Ectodermal cell (in vitro differentiated cells): ENCODE measurements around the gene ZNF600. TPM values are rescaled to one million over a fixed set of nuclear protein-coding genes. Genes with fewer than 3 reads are reported as not detected.
A peak's percentile ranks its signal among the peaks of the same experiment; 100 is the strongest.
"Not testable (repeated sequence)": the region's sequence is repeated elsewhere in the genome, so short reads cannot be mapped to it uniquely, and the experiment has no call there.

Experiments
- H3K27ac ChIP-seq: 2 replicates; pipeline ENCODE4 v1.7.0; 2013; ENCODE audit warnings: mild to moderate bottlenecking, low read depth, low read length; ENCODE audit not compliant: insufficient read depth, poor library complexity, severe bottlenecking
- H3K27me3 ChIP-seq: 2 replicates; pipeline ENCODE4 v1.7.0; 2013; ENCODE audit warnings: mild to moderate bottlenecking, low read length; ENCODE audit not compliant: insufficient read depth, control insufficient read depth, poor library complexity, severe bottlenecking
- H3K36me3 ChIP-seq: one replicate; pipeline ENCODE4 v1.7.0; 2013; ENCODE audit warnings: low read length; ENCODE audit not compliant: control insufficient read depth, insufficient read depth
- H3K4me1 ChIP-seq: one replicate; pipeline ENCODE4 v1.7.0; 2013; ENCODE audit warnings: low read length; ENCODE audit not compliant: control insufficient read depth, insufficient read depth
- H3K4me3 ChIP-seq: 2 replicates; pipeline ENCODE4 v1.7.0; 2013; ENCODE audit warnings: low read depth, low read length, control low read depth; ENCODE audit not compliant: insufficient read depth
- H3K9me3 ChIP-seq: 2 replicates; pipeline ENCODE4 v1.7.0; 2013; ENCODE audit warnings: mild to moderate bottlenecking, low read length, moderate library complexity; ENCODE audit not compliant: control insufficient read depth
- WGBS, 2 experiments: methylation state at CpG; one replicate each; pipeline ENCODE4 v1.1.7; 2013; ENCODE audit warnings: missing lambda C conversion rate in 2 of 2; 5-methylcytosine and 5-hydroxymethylcytosine counted together
- polyA plus RNA-seq, 4 experiments: library from polyadenylated mRNA; stranded (reverse); fragments of 50-300 nt; gene quantifications; one replicate each; pipeline ENCODE4 v1.2.3, GENCODE V29; 2013

The ZNF600 gene
- polyA plus RNA-seq (2013, experiment 1 of 4): 2.5 TPM
- polyA plus RNA-seq (2013, experiment 2 of 4): 5.6 TPM
- polyA plus RNA-seq (2013, experiment 3 of 4): 3.1 TPM
- polyA plus RNA-seq (2013, experiment 4 of 4): 2.7 TPM

DNA sequence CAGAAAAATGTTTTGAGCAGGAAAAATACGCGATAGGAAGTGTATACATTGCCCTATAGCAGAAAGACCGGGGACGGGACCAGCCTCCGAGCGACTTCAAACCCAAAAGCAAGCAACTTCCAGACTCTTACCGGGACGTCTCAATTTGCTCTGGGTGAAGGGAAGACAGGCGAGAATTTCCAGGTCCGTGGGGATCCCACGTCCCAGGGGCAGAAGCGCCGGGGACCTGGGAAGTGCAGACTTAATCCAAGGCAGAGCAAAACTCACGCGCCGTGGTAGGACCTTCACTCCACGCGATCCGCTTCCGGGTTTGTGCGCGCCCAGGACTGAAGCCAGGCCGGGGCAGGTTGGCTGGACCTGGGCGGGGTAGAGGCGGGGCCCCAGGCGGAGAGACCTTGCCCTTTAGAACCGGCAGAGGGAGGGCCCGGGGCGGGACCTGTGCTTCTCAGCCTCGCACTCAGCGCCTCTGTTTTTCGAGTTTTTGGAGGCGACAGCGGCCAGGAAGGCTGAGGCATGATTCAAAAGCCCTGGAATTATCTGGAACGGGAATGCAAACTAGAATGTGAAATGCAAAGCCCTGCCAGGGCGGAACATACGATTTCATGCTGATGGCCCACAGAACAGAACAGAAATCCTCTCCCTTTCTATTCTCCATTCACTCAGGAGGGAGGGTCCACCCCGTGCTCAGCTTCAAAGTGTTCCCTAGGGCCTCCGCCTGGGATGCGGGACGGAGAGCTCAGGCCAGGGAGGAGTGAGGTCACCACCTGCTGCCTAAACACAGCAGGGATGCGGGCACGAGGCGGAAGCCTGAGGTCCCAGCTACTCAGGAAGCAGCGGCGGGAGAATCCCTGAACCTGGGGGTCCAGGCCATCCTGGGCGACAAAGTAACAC lies at the start of gene ZNF600:
Gene ZNF600, minus strand, starts transcription at position 328 of the 891 bp plus-strand sequence. CDS start 7,903 bp downstream, outside the sequence.
- WGBS, 2 experiments: 4% methylated on average over 47 of the region's 47 CpGs
- not testable (repeated sequence) for H3K27ac ChIP-seq

DNA sequence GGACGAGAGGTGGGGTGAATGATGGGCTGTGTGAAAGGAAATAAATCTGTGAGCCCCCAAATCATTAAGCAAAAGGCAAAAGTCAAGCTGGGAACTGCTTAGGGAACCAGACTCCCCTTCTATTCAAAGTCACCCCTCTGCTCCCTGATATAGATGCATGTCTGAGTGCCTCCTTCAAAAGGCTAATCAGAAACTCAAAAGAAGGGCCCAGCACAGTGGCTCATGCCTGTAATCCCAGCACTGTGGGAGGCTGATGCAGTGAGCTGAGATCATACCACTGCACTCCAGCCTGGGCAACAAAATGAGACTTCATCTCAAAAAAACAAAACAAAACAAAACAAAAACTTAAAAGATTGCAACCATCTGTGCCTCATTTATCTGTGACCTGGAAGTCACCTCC lies 47.7 kb upstream of the ZNF600 start:
- not testable (repeated sequence) for H3K27ac ChIP-seq, H3K9me3 ChIP-seq, H3K4me3 ChIP-seq, H3K27me3 ChIP-seq, H3K4me1 ChIP-seq, H3K36me3 ChIP-seq
- 80 to 84% methylated on average over 1 of the region's 1 CpG for WGBS, 2 experiments

More for the DNA sequence above, at the start of gene ZNF600:
- H3K9me3 ChIP-seq, H3K36me3 ChIP-seq, H3K4me1 ChIP-seq: not testable (repeated sequence)
- Histone ChIP-seq H3K4me3 (peak within 1 kb of the TSS; percentile 60), H3K27me3 (peaks cover 17% of the 10 kb centered on the region)

GRCh38 chr19:52833541-52833940 lies 47.0 kb upstream of the ZNF600 start:
- H3K27ac ChIP-seq, H3K9me3 ChIP-seq, H3K4me1 ChIP-seq, H3K4me3 ChIP-seq, H3K27me3 ChIP-seq, H3K36me3 ChIP-seq: not testable (repeated sequence)
- 81% methylated on average over 5 of the region's 5 CpGs for WGBS, 2 experiments

DNA sequence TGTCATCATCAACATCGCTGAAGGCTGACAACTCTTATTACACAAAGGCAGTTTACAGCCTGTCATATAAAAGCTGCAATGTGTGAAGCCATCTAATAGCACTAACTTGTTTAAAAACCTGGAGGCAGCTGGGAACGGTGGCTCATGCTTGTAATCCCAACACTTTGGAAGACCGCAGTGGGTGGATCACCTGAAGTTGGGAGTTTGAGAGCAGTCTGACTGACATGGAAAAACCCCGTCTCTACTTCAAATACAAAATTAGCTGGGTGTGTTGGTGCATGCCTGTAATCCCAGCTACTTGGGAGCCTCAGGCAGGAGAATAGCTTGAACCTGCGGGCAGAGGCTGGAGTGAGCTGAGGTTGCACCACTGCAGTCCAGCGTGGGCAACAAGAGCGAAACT lies 43.3 kb upstream of the ZNF600 start:
- H3K27ac ChIP-seq, H3K36me3 ChIP-seq, H3K27me3 ChIP-seq, H3K4me3 ChIP-seq, H3K4me1 ChIP-seq, H3K9me3 ChIP-seq: not testable (repeated sequence)
- 81 to 88% methylated on average over 7 of the region's 7 CpGs for WGBS, 2 experiments

- H3K4me1 ChIP-seq: no peaks in the 10 kb centered on the region
- WGBS, 2 experiments: 91 to 95% methylated on average over 5 of the region's 5 CpGs
Observed at GRCh38 chr19:52825765-52826164, 39.2 kb upstream of the ZNF600 start.

GRCh38 chr19:52823676-52824075 lies 37.1 kb upstream of the ZNF600 start:
- H3K36me3 ChIP-seq: no peaks in the 10 kb centered on the region
- no peaks in the 10 kb centered on the region for H3K4me1 ChIP-seq
- no peak overlapping the region for H3K27ac ChIP-seq
- H3K4me3 ChIP-seq: no peak overlapping the region
- H3K27me3 ChIP-seq: no peaks in the 10 kb centered on the region
- WGBS, 2 experiments: 90 to 92% methylated on average over 10 to 11 of the region's 12 CpGs
- H3K9me3 ChIP-seq: no peaks in the 10 kb centered on the region

More at GRCh38 chr19:52825765-52826164, 39.2 kb upstream of the ZNF600 start:
- no peak overlapping the region for H3K27ac ChIP-seq
- no peak overlapping the region for H3K4me3 ChIP-seq
- H3K27me3 ChIP-seq: no peaks in the 10 kb centered on the region
- H3K36me3 ChIP-seq: no peaks in the 10 kb centered on the region
- no peaks in the 10 kb centered on the region for H3K9me3 ChIP-seq

DNA sequence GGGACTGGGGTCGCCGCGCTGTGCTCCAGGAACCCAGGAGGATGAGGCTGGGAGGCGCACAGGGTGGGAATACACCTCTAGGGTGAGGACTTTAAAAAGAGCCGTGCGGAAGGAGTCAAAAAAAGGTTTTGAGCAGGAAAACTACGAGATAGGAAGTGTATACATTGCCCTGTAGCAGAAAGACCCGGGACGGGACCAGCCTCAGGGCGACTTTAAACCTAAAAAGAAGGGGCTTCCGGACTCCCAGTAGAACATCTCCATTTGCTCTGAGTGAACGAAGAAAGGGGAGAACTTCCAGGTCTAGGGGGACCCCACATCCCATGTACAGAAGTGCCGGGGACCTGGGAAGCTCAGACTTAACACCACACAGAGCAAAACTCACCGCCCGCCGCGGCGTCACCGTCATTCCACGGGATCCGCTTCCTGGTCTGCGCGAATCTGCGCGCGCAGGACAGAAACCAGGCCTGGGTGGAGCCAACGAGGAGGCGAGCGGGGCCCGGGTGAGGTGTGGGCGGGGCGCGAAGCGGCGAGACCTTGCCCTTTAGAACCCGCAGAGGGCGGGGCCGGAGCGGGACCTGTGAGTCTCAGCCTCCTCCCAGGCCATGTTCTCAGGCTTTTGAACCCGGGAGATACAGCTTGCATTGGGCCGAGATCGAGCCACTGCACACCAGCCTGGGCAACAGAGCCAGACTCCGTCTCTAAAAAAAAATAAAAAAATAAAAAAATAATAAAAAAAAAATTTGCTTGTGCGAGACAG lies 34.8 kb upstream of the ZNF600 start, which contains the start of gene ZNF28:
Gene ZNF28, minus strand, starts transcription at position 430 of the 757 bp plus-strand sequence. CDS start 3,675 bp downstream, outside the sequence.
- peak within 1 kb of the TSS; percentile 57 for H3K4me3 ChIP-seq
- H3K4me1 ChIP-seq, H3K36me3 ChIP-seq, H3K27ac ChIP-seq, H3K9me3 ChIP-seq, H3K27me3 ChIP-seq: not testable (repeated sequence)
- 5 to 8% methylated on average over 28 to 34 of the region's 44 CpGs for WGBS, 2 experiments

DNA sequence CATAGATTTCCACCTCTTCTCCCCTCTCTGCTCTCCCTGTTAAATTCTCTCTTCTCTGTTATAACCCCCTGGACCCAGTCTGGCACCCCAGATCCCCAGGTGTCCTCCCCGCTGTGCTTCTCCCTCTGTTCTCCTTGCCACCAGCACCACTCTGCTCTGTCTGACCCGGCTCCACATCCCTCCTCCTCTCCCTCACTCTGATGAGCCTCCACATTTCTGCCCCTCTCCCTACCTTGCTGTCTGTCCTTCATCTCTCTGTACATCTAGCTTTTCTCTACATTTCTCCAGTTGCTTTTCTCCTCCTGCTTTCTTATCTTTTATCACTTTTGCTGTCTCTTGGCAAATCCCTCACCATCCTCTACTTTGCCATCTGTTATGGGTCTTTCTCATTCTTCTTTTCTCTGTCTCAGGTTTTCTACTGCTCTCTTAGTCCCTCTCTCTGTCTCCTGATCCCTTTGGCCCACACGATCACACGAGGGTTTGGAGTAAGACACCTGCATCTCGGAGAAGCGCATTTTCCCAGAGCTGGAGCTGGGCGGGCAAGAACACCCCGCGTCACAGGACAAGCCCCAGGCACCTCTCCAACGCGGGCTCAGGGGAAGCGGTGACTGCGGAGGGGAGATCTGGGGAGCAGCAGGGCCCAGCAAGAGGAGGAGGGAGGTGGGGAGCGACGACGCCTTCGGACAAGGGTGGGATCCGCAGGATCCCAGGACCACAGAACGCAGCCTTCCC lies 34.0 kb upstream of the ZNF600 start:
- not testable (repeated sequence) for H3K36me3 ChIP-seq, H3K4me1 ChIP-seq, H3K27ac ChIP-seq, H3K27me3 ChIP-seq, H3K9me3 ChIP-seq
- 5 to 10% methylated on average over 14 of the region's 19 CpGs for WGBS, 2 experiments
- peak overlapping the region; percentile 57 for H3K4me3 ChIP-seq

DNA sequence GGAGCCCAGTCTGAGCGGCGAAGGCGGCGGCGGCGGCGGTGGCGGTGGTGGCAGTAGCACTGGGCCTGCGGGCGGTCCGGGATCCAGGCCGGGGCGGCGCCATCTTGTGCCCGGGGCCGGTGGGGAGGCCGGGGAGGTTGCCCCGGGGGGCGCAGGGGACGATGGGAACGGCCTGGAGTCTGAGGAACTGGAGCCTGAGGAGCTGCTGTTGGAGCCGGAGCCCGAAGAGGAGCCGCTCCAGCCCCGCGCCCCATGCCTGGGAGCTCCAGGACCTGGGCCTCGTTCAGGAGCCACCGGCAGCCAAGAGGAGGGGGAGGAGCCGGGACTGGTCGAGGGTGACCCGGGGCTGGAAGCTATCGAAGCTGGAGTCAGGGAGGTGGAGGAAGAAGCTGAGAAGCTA lies 23.2 kb upstream of the ZNF600 start:
- Histone ChIP-seq H3K36me3 (peaks cover 26% of the 10 kb centered on the region), H3K27me3 (no peaks in the 10 kb centered on the region), H3K4me3 (no peak overlapping the region), H3K4me1 (no peaks in the 10 kb centered on the region), H3K27ac (no peak overlapping the region), H3K9me3 (no peaks in the 10 kb centered on the region)
- WGBS, 2 experiments: 94 to 95% methylated on average over 32 of the region's 32 CpGs
